Body of pancreas (tissue), 4 donors: ENCODE measurements around the gene YARS1. TPM values are rescaled to one million over a fixed set of nuclear protein-coding genes. Genes with fewer than 3 reads are reported as not detected.

ENCODE experiments used
- ATAC-seq: fragments of 150-250 bp; one replicate; pipeline ENCODE4 v1.9.1; 2016
- DNase-seq, 4 donors: peaks; one replicate each; pipeline ENCODE4 v3.0.0-alpha.2; 2019
- H3K27ac ChIP-seq, 4 donors: fragments of 200-600 bp; sonication (generic); 1 replicate in 3 of 4; 2 replicates in 1 of 4; pipeline versions ENCODE4 v1.5.1 to v1.6.1; 2016 to 2019; ENCODE audit warnings: mild to moderate bottlenecking in 1 of 4, mixed read lengths in 1 of 4, moderate library complexity in 1 of 4
- H3K27me3 ChIP-seq, 2 donors: fragments of 200-600 bp; sonication (generic); one replicate each; pipeline ENCODE4 v1.6.0; 2016; ENCODE audit warnings: mild to moderate bottlenecking in 1 of 2
- H3K36me3 ChIP-seq, 2 donors: fragments of 200-600 bp; sonication (generic); replicated peaks in 1 of 2; 2 replicates each; pipeline ENCODE4 v1.5.1; 2016; ENCODE audit warnings: low read depth in 2 of 2; ENCODE audit not compliant: insufficient read depth in 1 of 2
- H3K4me1 ChIP-seq: fragments of 200-600 bp; sonication (generic); one replicate; pipeline ENCODE4 v1.6.0; 2016
- H3K4me3 ChIP-seq, 2 donors: fragments of 200-600 bp; sonication (generic); 1 replicate in 1 of 2; 2 replicates in 1 of 2; pipeline ENCODE4 v1.5.1; 2016 to 2019
- H3K9me3 ChIP-seq, 3 donors: fragments of 200-600 bp; sonication (generic); 1 replicate in 2 of 3; 2 replicates in 1 of 3; pipeline ENCODE4 v1.5.1; 2016
- CTCF ChIP-seq, 7 experiments: fragments of 450-650 bp in 4 of 7; fragments of 200-600 bp in 3 of 7; sonication (generic) in 3 of 7; IDR thresholded peaks; one replicate each; pipeline ENCODE4 v1.5.1; 2016 to 2019; ENCODE audit warnings: antibody characterized with exemption in 7 of 7
- POLR2A ChIP-seq, 3 donors: fragments of 450-650 bp; IDR thresholded peaks; one replicate each; pipeline ENCODE4 v1.6.1; 2016; ENCODE audit warnings: antibody characterized with exemption in 3 of 3, mild to moderate bottlenecking in 2 of 3
- WGBS, 2 donors: methylation state at CpG; one replicate each; pipeline ENCODE4 v1.1.5; 2017; 5-methylcytosine and 5-hydroxymethylcytosine counted together
- intact Hi-C: fragments of 100-400 bp; cut with DNase I; formaldehyde crosslinking; loops from one replicate; pipeline ENCODE4 v1.15.1; 2023
- total RNA-seq, 2 donors: library from RNA; depleted of rRNA; stranded (reverse); fragments of >200 nt; gene quantifications; one replicate each; pipeline ENCODE4 v1.1.0, GENCODE V29; 2016

YARS1 gene
- total RNA-seq, 2 donors from 2014 or later = 40.2 to 76.8 TPM

GRCh38 chr1:32749332-32749731, 67.8 kb downstream of the YARS1 start:
- no peak for TF ChIP-seq POLR2A (IDR thresholded peaks at IDR 0.05)
- TF ChIP-seq CTCF (IDR thresholded peaks at IDR 0.05) = no peak
- DNase-seq (no peak), ATAC-seq (no peak)
- peak overlapping the region in 2 of 4 donors; percentile 0 to 20 for H3K27ac ChIP-seq
- peaks cover 40% of the 10 kb centered on the region for H3K4me1 ChIP-seq
- 77 to 80% methylated on average over 2 to 4 of the region's 4 CpGs for WGBS, 2 donors
- intact Hi-C loops = no loop called here
- no peaks in the 10 kb centered on the region for H3K36me3 ChIP-seq
- H3K9me3 ChIP-seq = no peaks in the 10 kb centered on the region
- no peak overlapping the region for H3K4me3 ChIP-seq
- H3K27me3 ChIP-seq = no peaks in the 10 kb centered on the region

- H3K4me1 ChIP-seq = peaks cover 44% of the 10 kb centered on the region
- no peaks in the 10 kb centered on the region for H3K36me3 ChIP-seq
- WGBS, 2 donors = 85 to 87% methylated on average over 7 to 8 of the region's 8 CpGs
- peak overlapping the region in 1 of 4 donors; percentile 0 for H3K27ac ChIP-seq
- TF ChIP-seq POLR2A (IDR thresholded peaks at IDR 0.05) (no peak), CTCF (IDR thresholded peaks at IDR 0.05) (no peak)
- H3K9me3 ChIP-seq = no peaks in the 10 kb centered on the region
- intact Hi-C loops = no loop called here
- H3K27me3 ChIP-seq = no peaks in the 10 kb centered on the region
- DNase-seq (no peak), ATAC-seq (no peak)
- H3K4me3 ChIP-seq = no peak overlapping the region
Observed at GRCh38 chr1:32748926-32749325, 68.2 kb downstream of the YARS1 start.

- ATAC-seq (no peak), DNase-seq (no peak)
- TF ChIP-seq POLR2A (IDR thresholded peaks at IDR 0.05) (no peak), CTCF (IDR thresholded peaks at IDR 0.05) (no peak)
- peak overlapping the region in 1 of 4 donors; percentile 0 for H3K27ac ChIP-seq
- intact Hi-C loops = no loop called here
- no peak overlapping the region for H3K4me3 ChIP-seq
- H3K9me3 ChIP-seq = no peaks in the 10 kb centered on the region
- no peaks in the 10 kb centered on the region for H3K36me3 ChIP-seq
- peaks cover 46% of the 10 kb centered on the region for H3K4me1 ChIP-seq
- no peaks in the 10 kb centered on the region for H3K27me3 ChIP-seq
- WGBS, 2 donors = 89 to 92% methylated on average over 4 of the region's 4 CpGs
Observed at GRCh38 chr1:32748348-32748747, 68.8 kb downstream of the YARS1 start.

GRCh38 chr1:32746130-32746529, 71.0 kb downstream of the YARS1 start:
- DNase-seq (peak; percentile 57 to 68 (median 62)), ATAC-seq (peak; percentile 15)
- intact Hi-C loops = no loop called here
- Histone ChIP-seq H3K36me3 (no peaks in the 10 kb centered on the region), H3K9me3 (no peaks in the 10 kb centered on the region), H3K27me3 (no peaks in the 10 kb centered on the region), H3K27ac (peak overlapping the region in 3 of 4 donors; percentile 27 to 51 (median 49)), H3K4me3 (no peak overlapping the region), H3K4me1 (peaks cover 45% of the 10 kb centered on the region)
- 25 to 36% methylated on average over 9 of the region's 9 CpGs for WGBS, 2 donors
- TF ChIP-seq CTCF (IDR thresholded peaks at IDR 0.05) = no peak
- no peak for TF ChIP-seq POLR2A (IDR thresholded peaks at IDR 0.05)

- H3K4me3 ChIP-seq = no peak overlapping the region
- intact Hi-C loops = no loop called here
- ATAC-seq (no peak), DNase-seq (no peak)
- H3K4me1 ChIP-seq = peaks cover 55% of the 10 kb centered on the region
- no peaks in the 10 kb centered on the region for H3K36me3 ChIP-seq
- no peaks in the 10 kb centered on the region for H3K27me3 ChIP-seq
- no peaks in the 10 kb centered on the region for H3K9me3 ChIP-seq
- peak overlapping the region; percentile 93 to 100 (median 98) for H3K27ac ChIP-seq
- no peak for TF ChIP-seq POLR2A (IDR thresholded peaks at IDR 0.05)
Observed at GRCh38 chr1:32744071-32744425, 73.1 kb downstream of the YARS1 start.
